Right renal pelvis (tissue), 4 donors: ENCODE measurements around the gene SMKR1. TPM values are rescaled to one million over a fixed set of nuclear protein-coding genes. Genes with fewer than 3 reads are reported as not detected.
"Not testable (repeated sequence)": the region's sequence is repeated elsewhere in the genome, so short reads cannot be mapped to it uniquely, and the experiment has no call there.

Experiments used
- DNase-seq, 4 donors: peaks; one replicate each; pipeline ENCODE4 v3.0.0-alpha.2; 2013; ENCODE audit warnings: low read depth in 4 of 4, low spot score in 3 of 4, missing footprints in 1 of 4
- polyA plus RNA-seq, 4 donors: library from polyadenylated mRNA; unstranded; fragments of 120-200 nt; gene quantifications; one replicate each; pipeline ENCODE4 v1.2.1, GENCODE V29; 2013; ENCODE audit not compliant: insufficient read length in 4 of 4

SMKR1 gene
- polyA plus RNA-seq, 4 donors = 2.6 to 3.8 (median 3.2) TPM

- not testable (repeated sequence) for DNase-seq
Observed at GRCh38 chr7:129481376-129481775, 21.0 kb upstream of the SMKR1 start.

GRCh38 chr7:129482781-129483180, 19.6 kb upstream of the SMKR1 start:
- no peak for DNase-seq

- DNase-seq = no peak
Observed at GRCh38 chr7:129489491-129489890, 12.8 kb upstream of the SMKR1 start.

GRCh38 chr7:129492391-129492790, 9.9 kb upstream of the SMKR1 start:
- no peak for DNase-seq

GRCh38 chr7:129493555-129493954, 8.8 kb upstream of the SMKR1 start:
- no peak for DNase-seq

- DNase-seq = no peak
Observed at GRCh38 chr7:129494041-129494440, 8.3 kb upstream of the SMKR1 start.

- no peak for DNase-seq
Observed at GRCh38 chr7:129495987-129496386, 6.3 kb upstream of the SMKR1 start.

GRCh38 chr7:129496653-129497052, 5.7 kb upstream of the SMKR1 start:
- DNase-seq = no peak

- no peak for DNase-seq
Observed at GRCh38 chr7:129497156-129497555, 5.2 kb upstream of the SMKR1 start.

- no peak for DNase-seq
Observed at GRCh38 chr7:129498021-129498420, 4.3 kb upstream of the SMKR1 start.

- no peak for DNase-seq
Observed at GRCh38 chr7:129499999-129500398, 2.3 kb upstream of the SMKR1 start.

GRCh38 chr7:129502708-129503685, 666 bp downstream of the SMKR1 start:
- DNase-seq = no peak

- no peak for DNase-seq
Observed at GRCh38 chr7:129503725-129504124, 1.4 kb downstream of the SMKR1 start.

- no peak for DNase-seq
Observed at GRCh38 chr7:129512192-129512591, 9.9 kb downstream of the SMKR1 start.

- no peak for DNase-seq
Observed at GRCh38 chr7:129513546-129513945, 11.2 kb downstream of the SMKR1 start.

- no peak for DNase-seq
Observed at GRCh38 chr7:129514683-129515082, 12.4 kb downstream of the SMKR1 start.

- DNase-seq = no peak
Observed at GRCh38 chr7:129515381-129515780, 13.1 kb downstream of the SMKR1 start.

GRCh38 chr7:129517931-129518330, 15.6 kb downstream of the SMKR1 start:
- DNase-seq = no peak

GRCh38 chr7:129519464-129519863, 17.1 kb downstream of the SMKR1 start:
- DNase-seq = no peak

GRCh38 chr7:129522088-129522970, 20.0 kb downstream of the SMKR1 start:
- DNase-seq = no peak

GRCh38 chr7:129522971-129523340, 20.6 kb downstream of the SMKR1 start:
- no peak for DNase-seq
